GF-D8 (cell line): ENCODE measurements around the gene KCTD11.

Source experiments
- DNase-seq: peaks from one replicate; lab custom pipeline; 2025; lab: John Stamatoyannopoulos, UW

KCTD11 gene

GRCh38 chr17:7351665-7352502 is at the start of gene KCTD11:
Gene KCTD11 (plus strand): TSS chr17:7352162.
- no peak for DNase-seq

- no peak for DNase-seq
Measured at GRCh38 chr17:7304179-7304578, 47.8 kb upstream of the KCTD11 start.

- DNase-seq: peak; percentile 94
Measured at GRCh38 chr17:7306911-7307685, 44.9 kb upstream of the KCTD11 start, which contains the start of gene EIF5A. Gene EIF5A (plus strand): TSS chr17:7307628. CDS start chr17:7309636, 2,008 bp downstream.

GRCh38 chr17:7307686-7308624 is 44.0 kb upstream of the KCTD11 start:
- no peak for DNase-seq

- peak; percentile 16 for DNase-seq
Measured at GRCh38 chr17:7308625-7309433, 43.1 kb upstream of the KCTD11 start.

GRCh38 chr17:7309628-7310027 is 42.3 kb upstream of the KCTD11 start:
- no peak for DNase-seq

- DNase-seq: no peak
Measured at GRCh38 chr17:7311110-7311705, 40.8 kb upstream of the KCTD11 start.

- no peak for DNase-seq
Measured at GRCh38 chr17:7312432-7313087, 39.4 kb upstream of the KCTD11 start.

- no peak for DNase-seq
Measured at GRCh38 chr17:7313088-7313889, 38.7 kb upstream of the KCTD11 start.

GRCh38 chr17:7313890-7314718 is 37.9 kb upstream of the KCTD11 start:
- no peak for DNase-seq

- DNase-seq: peak; percentile 19
Measured at GRCh38 chr17:7314719-7315569, 37.0 kb upstream of the KCTD11 start, which contains the start of gene GPS2. Gene GPS2 (minus strand): TSS chr17:7315360. CDS start chr17:7315052, 308 bp downstream.

- DNase-seq: no peak
Measured at GRCh38 chr17:7315570-7316235, 36.3 kb upstream of the KCTD11 start.

- no peak for DNase-seq
Measured at GRCh38 chr17:7317161-7317803, 34.7 kb upstream of the KCTD11 start.

- no peak for DNase-seq
Measured at GRCh38 chr17:7318121-7318860, 33.7 kb upstream of the KCTD11 start.

- no peak for DNase-seq
Measured at GRCh38 chr17:7321466-7321865, 30.5 kb upstream of the KCTD11 start.
